Mesodermal cell (in vitro differentiated cells): ENCODE data around the gene SPATA9.

ENCODE experiments used
- H3K27ac ChIP-seq: 2 replicates; pipeline ENCODE4 v1.7.0; 2013; ENCODE audit warnings: mild to moderate bottlenecking, low read depth, low read length, moderate library complexity; ENCODE audit not compliant: severe bottlenecking
- H3K36me3 ChIP-seq: 2 replicates; pipeline ENCODE4 v1.7.1; 2013; ENCODE audit warnings: mild to moderate bottlenecking, low read length, moderate library complexity; ENCODE audit not compliant: control insufficient read depth, insufficient read depth
- H3K4me1 ChIP-seq: one replicate; pipeline ENCODE4 v1.7.1; 2013; ENCODE audit warnings: mild to moderate bottlenecking, low read length; ENCODE audit not compliant: insufficient read depth, control insufficient read depth, poor library complexity, severe bottlenecking
- H3K4me3 ChIP-seq: 2 replicates; pipeline ENCODE4 v1.7.0; 2013; ENCODE audit warnings: low read length, control low read depth, mild to moderate bottlenecking; ENCODE audit not compliant: insufficient read depth, poor library complexity, severe bottlenecking; ENCODE audit errors: extremely low read depth
- H3K9me3 ChIP-seq: 2 replicates; pipeline ENCODE4 v1.7.1; 2013; ENCODE audit warnings: mild to moderate bottlenecking, low read length, moderate library complexity; ENCODE audit not compliant: control insufficient read depth
- WGBS, 2 experiments: methylation state at CpG; one replicate each; pipeline ENCODE4 v1.1.5; 2013; ENCODE audit warnings: missing lambda C conversion rate in 2 of 2; ENCODE audit not compliant: insufficient coverage in 2 of 2; 5-methylcytosine and 5-hydroxymethylcytosine counted together

Gene SPATA9

DNA sequence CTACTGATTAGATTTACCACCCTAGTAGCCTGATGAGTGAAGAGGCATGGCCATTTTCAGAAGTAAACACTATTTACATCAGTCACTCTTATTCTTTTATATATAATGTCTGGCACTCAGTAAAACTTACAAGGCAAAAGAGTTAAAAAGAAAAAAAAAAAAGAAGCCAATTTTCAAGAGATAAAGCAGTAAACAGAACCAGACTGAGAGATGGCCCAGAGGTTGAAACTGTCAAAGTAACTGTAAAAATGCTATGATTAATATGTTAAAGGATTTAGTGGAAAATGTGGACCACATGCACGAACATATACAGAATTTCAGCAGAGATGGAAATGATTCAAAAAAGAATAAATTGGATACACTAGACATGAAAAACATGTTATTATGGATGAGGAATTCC, 69.3 kb downstream of the SPATA9 start:
- WGBS, 2 experiments = 100% methylated on average over 1 of the region's 1 CpG; no CpG with 5 or more reads in 1 of the 2 experiments
- no peak overlapping the region for H3K27ac ChIP-seq
- no peaks in the 10 kb centered on the region for H3K36me3 ChIP-seq
- no peaks in the 10 kb centered on the region for H3K4me1 ChIP-seq
- no peak overlapping the region for H3K4me3 ChIP-seq
- peaks cover 7% of the 10 kb centered on the region for H3K9me3 ChIP-seq

DNA sequence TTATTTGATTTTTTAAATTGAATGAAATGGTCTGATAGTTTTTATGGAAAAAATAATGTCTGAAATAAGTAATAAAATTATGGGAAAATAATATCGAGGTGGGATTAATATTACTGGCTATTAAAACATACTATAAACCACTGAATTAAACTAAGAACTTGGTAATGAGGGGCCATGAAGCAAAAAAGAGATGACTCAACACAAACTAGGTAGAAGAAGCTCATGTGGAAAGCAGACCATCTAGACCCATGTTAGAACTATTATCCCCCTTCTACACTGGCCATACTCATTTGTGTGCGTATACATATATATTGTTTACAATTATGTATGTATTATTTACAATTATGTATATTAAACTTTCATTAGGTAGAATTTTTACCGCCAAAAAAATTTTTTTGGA, 71.4 kb downstream of the SPATA9 start:
- Histone ChIP-seq H3K36me3 (no peaks in the 10 kb centered on the region), H3K27ac (no peak overlapping the region), H3K4me1 (no peaks in the 10 kb centered on the region), H3K9me3 (peaks cover 7% of the 10 kb centered on the region), H3K4me3 (no peak overlapping the region)
- WGBS, 2 experiments = 100% methylated on average over 1 of the region's 3 CpGs; no CpG with 5 or more reads in 1 of the 2 experiments

DNA sequence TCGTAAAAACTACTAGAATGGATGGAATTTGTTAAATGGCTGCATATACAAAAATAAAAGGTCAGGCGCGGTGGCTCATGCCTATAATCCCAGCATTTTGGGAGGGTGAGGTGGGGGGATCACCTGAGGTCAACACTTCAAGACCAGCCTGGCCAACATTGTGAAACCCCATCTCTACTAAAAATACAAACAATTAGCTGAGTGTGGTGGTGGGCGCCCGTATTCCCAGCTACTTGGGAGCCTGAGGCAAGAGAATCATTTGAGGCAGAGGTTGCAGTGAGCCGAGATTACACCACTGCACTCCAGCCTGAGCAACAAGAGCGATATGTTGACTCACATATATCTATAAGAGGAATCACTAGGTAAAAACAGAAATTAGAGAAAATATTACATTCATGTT, 72.2 kb downstream of the SPATA9 start:
- WGBS, 2 experiments = 86 to 90% methylated on average over 1 to 2 of the region's 7 CpGs

DNA sequence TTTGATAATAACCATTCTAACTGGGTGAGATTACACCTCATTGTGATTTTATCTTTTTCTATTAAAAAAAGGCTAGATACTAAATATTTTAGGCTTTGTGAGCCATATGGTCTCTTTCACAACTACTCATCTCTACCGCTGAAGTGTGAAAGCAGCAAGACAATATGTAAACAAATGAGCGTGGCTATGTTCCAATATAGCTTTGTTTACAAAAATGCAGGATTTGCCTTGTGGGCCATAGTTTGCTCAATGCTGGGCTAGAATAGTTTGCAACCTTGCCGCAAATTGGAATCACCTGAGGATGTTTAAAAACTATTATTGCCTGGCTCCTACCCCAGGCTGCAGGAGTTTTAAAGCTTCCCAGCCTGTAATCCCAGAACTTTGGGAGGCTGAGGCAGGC, 73.1 kb downstream of the SPATA9 start:
- Histone ChIP-seq H3K36me3 (no peaks in the 10 kb centered on the region), H3K4me3 (no peak overlapping the region), H3K27ac (no peak overlapping the region), H3K9me3 (peaks cover 7% of the 10 kb centered on the region), H3K4me1 (no peaks in the 10 kb centered on the region)
- 91 to 100% methylated on average over 2 to 3 of the region's 3 CpGs for WGBS, 2 experiments

More for the DNA sequence above, 72.2 kb downstream of the SPATA9 start:
- Histone ChIP-seq H3K4me3 (no peak overlapping the region), H3K9me3 (peaks cover 7% of the 10 kb centered on the region), H3K36me3 (no peaks in the 10 kb centered on the region), H3K27ac (no peak overlapping the region), H3K4me1 (no peaks in the 10 kb centered on the region)
